Ovary (tissue), 9 donors: ENCODE measurements around the gene ITPKA. TPM values are rescaled to one million over a fixed set of nuclear protein-coding genes. Genes with fewer than 3 reads are reported as not detected.

Experiments used
- DNase-seq, 5 donors: peaks; one replicate each; pipeline ENCODE4 v3.0.0-alpha.2; 2019 to 2020
- H3K27ac ChIP-seq, 2 donors: fragments of 200-600 bp; one replicate each; pipeline versions ENCODE4 v1.5.1 to v1.8.0; 2019 to 2022
- H3K27me3 ChIP-seq: fragments of 200-600 bp; one replicate; pipeline ENCODE4 v1.8.0; 2022
- H3K36me3 ChIP-seq: fragments of 200-600 bp; sonication (generic); one replicate; pipeline ENCODE4 v1.5.1; 2019
- H3K4me1 ChIP-seq: one replicate; pipeline ENCODE4 v1.8.1; 2013; ENCODE audit warnings: mild to moderate bottlenecking, moderate library complexity; ENCODE audit not compliant: insufficient read depth
- H3K4me3 ChIP-seq: fragments of 200-600 bp; sonication (generic); one replicate; pipeline ENCODE4 v1.5.1; 2017
- H3K9me3 ChIP-seq, 2 donors: fragments of 200-600 bp in 1 of 2; sonication (generic) in 1 of 2; one replicate each; pipeline versions ENCODE4 v1.5.1 to v1.8.1; 2013 to 2019; ENCODE audit warnings: mild to moderate bottlenecking in 1 of 2, moderate library complexity in 1 of 2
- EP300 ChIP-seq: sonication (generic); formaldehyde crosslinking; IDR thresholded peaks from one replicate; pipeline ENCODE4 v1.6.1; 2017; ENCODE audit warnings: antibody characterized with exemption
- POLR2A ChIP-seq: fragments of 450-650 bp; IDR thresholded peaks from one replicate; pipeline ENCODE4 v1.6.1; 2017; ENCODE audit warnings: antibody characterized with exemption, mild to moderate bottlenecking, moderate library complexity
- whole genome bisulfite sequencing, 3 donors: extraction: QIAGEN DNeasy Blood & Tissue Kit in 1 of 3; methylation state at CpG; one replicate each; pipeline versions ENCODE4 v1.1.5 to v1.1.7; 2013 to 2017; 5-methylcytosine and 5-hydroxymethylcytosine counted together
- intact Hi-C, 4 donors: fragments of 100-400 bp; cut with DNase I; formaldehyde crosslinking; loops; one replicate each; pipeline versions ENCODE4 v1.11.0 to v1.15.1; 2022 to 2023
- polyA plus RNA-seq, 2 donors: library from polyadenylated mRNA; stranded (reverse); fragments of 200-250 nt in 1 of 2; fragments of 350-450 nt in 1 of 2; fragmentation: Illumina TruSeq in 1 of 2; extraction: RNeasy Lipid Tissue Mini Kit (QIAGEN cat#74804) in 1 of 2; gene quantifications; one replicate each; pipeline ENCODE4 v1.2.3, GENCODE V29; 2013 to 2014
- total RNA-seq, 7 donors: library from RNA; depleted of rRNA in 2 of 7; stranded (reverse); fragments of >200 nt in 2 of 7; fragmentation: NEBNext Ultra II Directional in 3 of 7; extraction: Animal tissue kit (Norgen Biotek cat#: 25700) in 3 of 7; gene quantifications; one replicate each; pipeline versions ENCODE4 v1.1.0 to v1.2.4, GENCODE V29; 2016 to 2023
- TF ChIP-seq, protein P1 (sequence below), 3 donors: fragments of 450-650 bp in 2 of 3; fragments of 200-600 bp in 1 of 3; IDR thresholded peaks; one replicate each; pipeline versions ENCODE4 v1.5.1 to v1.8.0; 2016 to 2022; ENCODE audit warnings: antibody characterized with exemption in 3 of 3, mild to moderate bottlenecking in 1 of 3
- donor health status: DM: no; HTN: no; CAD: no; lungs with moderate emphysema.
- donor health status: DM: no; HTN: no; CAD: no.
- donor health status: Bipolar disorder and iron deficiency.
- donor health status: DM: yes; HTN: yes; CAD: no.
- donor health status: DM: no; HTN: no; CAD: no.
- donor health status: DM: yes; HTN: yes; CAD: no.

Gene ITPKA
- total and polyA plus RNA-seq, 9 donors, result 0.11 to 0.82 (median 0.48) TPM

DNA sequence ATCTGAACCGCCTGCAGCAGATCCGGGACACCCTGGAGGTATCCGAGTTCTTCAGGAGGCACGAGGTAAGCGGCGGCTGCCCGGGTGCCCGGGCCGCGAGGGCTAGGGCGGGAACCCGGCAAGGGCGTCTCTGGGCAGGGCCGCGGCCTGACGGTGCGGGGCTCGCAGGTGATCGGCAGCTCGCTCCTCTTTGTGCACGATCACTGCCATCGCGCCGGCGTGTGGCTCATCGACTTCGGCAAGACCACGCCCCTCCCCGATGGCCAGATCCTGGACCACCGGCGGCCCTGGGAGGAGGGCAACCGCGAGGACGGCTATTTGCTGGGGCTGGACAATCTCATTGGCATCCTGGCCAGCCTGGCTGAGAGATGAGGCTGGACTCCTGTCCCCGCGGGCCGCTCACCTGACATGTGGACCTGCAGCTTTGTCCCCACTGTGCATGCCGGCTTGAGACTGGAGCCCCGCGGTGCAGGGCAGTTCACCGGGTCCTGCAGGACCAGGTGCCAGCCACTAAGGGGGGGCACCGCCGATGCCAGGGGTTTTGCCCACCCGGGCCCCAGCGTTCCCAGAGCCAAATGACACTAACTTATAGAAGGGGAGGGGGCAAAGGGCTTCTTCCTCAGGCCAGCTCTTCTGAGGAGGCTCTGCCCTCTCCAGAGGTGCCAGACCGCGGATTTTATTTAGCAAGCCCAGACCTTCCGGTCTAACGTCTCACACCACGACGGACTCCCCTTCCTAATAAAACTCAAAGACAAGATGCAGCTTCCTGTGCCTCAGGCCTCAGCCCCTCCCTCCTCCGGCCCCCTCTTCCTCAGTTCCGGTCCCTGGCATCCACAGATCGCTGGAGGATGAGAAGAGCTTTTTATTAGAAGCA is 9.4 kb downstream of the ITPKA start:
- Histone ChIP-seq H3K9me3 (no peaks in the 10 kb centered on the region), H3K27me3 (peaks cover 4% of the 10 kb centered on the region), H3K36me3 (no peaks in the 10 kb centered on the region), H3K27ac (no peak overlapping the region), H3K4me3 (no peak overlapping the region), H3K4me1 (peaks cover 7% of the 10 kb centered on the region)
- TF ChIP-seq POLR2A (no peak), EP300 (no peak)
- TF ChIP-seq, protein P1, sequence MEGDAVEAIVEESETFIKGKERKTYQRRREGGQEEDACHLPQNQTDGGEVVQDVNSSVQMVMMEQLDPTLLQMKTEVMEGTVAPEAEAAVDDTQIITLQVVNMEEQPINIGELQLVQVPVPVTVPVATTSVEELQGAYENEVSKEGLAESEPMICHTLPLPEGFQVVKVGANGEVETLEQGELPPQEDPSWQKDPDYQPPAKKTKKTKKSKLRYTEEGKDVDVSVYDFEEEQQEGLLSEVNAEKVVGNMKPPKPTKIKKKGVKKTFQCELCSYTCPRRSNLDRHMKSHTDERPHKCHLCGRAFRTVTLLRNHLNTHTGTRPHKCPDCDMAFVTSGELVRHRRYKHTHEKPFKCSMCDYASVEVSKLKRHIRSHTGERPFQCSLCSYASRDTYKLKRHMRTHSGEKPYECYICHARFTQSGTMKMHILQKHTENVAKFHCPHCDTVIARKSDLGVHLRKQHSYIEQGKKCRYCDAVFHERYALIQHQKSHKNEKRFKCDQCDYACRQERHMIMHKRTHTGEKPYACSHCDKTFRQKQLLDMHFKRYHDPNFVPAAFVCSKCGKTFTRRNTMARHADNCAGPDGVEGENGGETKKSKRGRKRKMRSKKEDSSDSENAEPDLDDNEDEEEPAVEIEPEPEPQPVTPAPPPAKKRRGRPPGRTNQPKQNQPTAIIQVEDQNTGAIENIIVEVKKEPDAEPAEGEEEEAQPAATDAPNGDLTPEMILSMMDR (IDR thresholded peaks at IDR 0.05), result no peak
- DNase-seq, result no peak
- WGBS, 3 donors, result 22 to 31% (median 27%) methylated on average over 45 to 54 of the region's 54 CpGs
- intact Hi-C loops, result no loop called here

DNA sequence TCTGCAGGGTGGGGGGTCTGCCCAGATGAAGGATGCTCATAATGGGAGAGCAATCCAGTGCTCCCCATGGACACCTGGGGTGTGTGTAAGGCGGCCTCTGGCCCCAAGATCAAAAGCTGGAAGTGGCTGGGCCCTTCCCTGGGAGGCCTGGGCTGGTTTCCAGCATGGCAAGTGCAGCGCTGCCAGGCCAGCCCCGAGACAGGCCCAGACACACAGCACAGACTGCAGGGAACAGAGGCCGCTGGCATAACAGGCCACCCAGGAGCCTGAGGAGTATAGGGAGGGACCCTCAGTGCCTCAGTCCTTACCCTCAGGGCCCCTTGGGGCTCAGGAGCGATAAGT is 10.0 kb downstream of the ITPKA start:
- no peak for DNase-seq
- H3K27me3 ChIP-seq, result peaks cover 4% of the 10 kb centered on the region
- H3K27ac ChIP-seq, result no peak overlapping the region
- no peaks in the 10 kb centered on the region for H3K36me3 ChIP-seq
- H3K4me1 ChIP-seq, result peaks cover 7% of the 10 kb centered on the region
- intact Hi-C loops, result no loop called here
- TF ChIP-seq, protein P1 (IDR thresholded peaks at IDR 0.05), result no peak
- no peak for TF ChIP-seq EP300
- no peak for TF ChIP-seq POLR2A
- H3K4me3 ChIP-seq, result no peak overlapping the region
- 86 to 93% (median 89%) methylated on average over 5 of the region's 5 CpGs for WGBS, 3 donors
- H3K9me3 ChIP-seq, result no peaks in the 10 kb centered on the region

GRCh38 chr15:41504751-41505492 is 11.2 kb downstream of the ITPKA start:
- Histone ChIP-seq H3K4me3 (no peak overlapping the region), H3K9me3 (no peaks in the 10 kb centered on the region), H3K36me3 (no peaks in the 10 kb centered on the region), H3K27me3 (peaks cover 4% of the 10 kb centered on the region), H3K4me1 (peaks cover 7% of the 10 kb centered on the region), H3K27ac (no peak overlapping the region)
- intact Hi-C loops, result no loop called here
- WGBS, 3 donors, result 89 to 93% (median 91%) methylated on average over 12 to 13 of the region's 13 CpGs
- DNase-seq, result no peak
- no peak for TF ChIP-seq EP300

DNA sequence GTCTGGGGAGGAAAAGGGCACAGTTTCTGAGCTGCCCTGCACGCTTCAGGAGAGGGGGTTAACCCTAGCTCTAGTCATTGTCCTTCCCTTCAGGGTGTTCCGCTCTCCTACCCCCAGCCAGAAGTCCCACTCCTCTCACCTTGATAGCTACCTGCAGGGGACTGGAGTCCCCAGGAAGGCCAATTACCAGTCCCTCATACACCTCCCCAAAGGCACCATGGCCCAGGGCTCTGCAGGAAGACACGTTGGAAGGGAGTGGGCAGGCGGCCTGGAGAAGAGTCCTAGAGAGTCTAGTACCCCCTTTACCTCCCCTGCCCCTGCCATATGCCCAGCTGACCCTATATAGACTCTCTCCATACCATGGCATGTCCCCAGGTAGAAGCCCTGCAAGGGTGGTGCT is 12.1 kb downstream of the ITPKA start:
- 88 to 91% (median 88%) methylated on average over 4 of the region's 4 CpGs for WGBS, 3 donors
- Histone ChIP-seq H3K36me3 (no peaks in the 10 kb centered on the region), H3K9me3 (no peaks in the 10 kb centered on the region), H3K27me3 (peaks cover 4% of the 10 kb centered on the region), H3K4me3 (no peak overlapping the region), H3K4me1 (peaks cover 7% of the 10 kb centered on the region), H3K27ac (no peak overlapping the region)
- no peak for TF ChIP-seq EP300
- intact Hi-C loops, result no loop called here
- DNase-seq, result no peak

DNA sequence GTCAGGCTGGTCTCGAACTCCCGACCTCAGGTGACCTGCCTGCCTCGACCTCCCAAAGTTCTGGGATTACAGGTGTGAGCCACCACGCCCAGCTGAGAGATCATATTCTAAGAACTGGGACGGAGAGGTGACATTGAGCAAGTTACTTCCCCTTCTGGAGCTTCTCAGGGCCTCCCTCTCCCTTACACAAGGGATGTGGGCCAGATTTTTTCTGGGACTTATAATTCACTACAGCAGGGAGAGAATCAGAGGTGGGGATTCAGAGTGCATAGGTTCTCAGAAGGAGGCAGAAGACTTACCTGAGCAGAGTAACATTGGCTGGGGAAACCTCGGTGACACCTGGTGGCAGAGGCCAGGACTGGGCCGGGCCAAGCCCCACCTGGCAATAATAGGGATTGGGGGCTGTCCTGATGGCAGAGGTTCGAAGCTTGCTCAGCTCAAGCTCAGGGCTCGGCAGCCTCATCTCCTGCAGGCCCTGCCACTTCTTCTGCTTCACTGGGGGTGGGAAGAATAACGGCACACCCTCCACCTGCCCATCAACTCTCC is 13.2 kb downstream of the ITPKA start:
- Histone ChIP-seq H3K27ac (no peak overlapping the region), H3K27me3 (peaks cover 4% of the 10 kb centered on the region), H3K4me1 (peaks cover 8% of the 10 kb centered on the region), H3K36me3 (no peaks in the 10 kb centered on the region), H3K9me3 (no peaks in the 10 kb centered on the region), H3K4me3 (no peak overlapping the region)
- 72 to 80% (median 76%) methylated on average over 10 of the region's 10 CpGs for WGBS, 3 donors
- intact Hi-C loops, result no loop called here
- TF ChIP-seq, protein P1 (IDR thresholded peaks at IDR 0.05), result no peak
- TF ChIP-seq EP300 (no peak), POLR2A (no peak)
- no peak for DNase-seq
